Fibroblast of peridontal ligament (primary cell): ENCODE results near the gene DLL4.
"Not testable (repeated sequence)": the region's sequence is repeated elsewhere in the genome, so short reads cannot be mapped to it uniquely, and the experiment has no call there.

Experiments used
- DNase-seq: peaks from one replicate; pipeline ENCODE4 v3.0.0-alpha.2; 2010; ENCODE audit errors: extremely low read depth

DLL4 gene

DNA sequence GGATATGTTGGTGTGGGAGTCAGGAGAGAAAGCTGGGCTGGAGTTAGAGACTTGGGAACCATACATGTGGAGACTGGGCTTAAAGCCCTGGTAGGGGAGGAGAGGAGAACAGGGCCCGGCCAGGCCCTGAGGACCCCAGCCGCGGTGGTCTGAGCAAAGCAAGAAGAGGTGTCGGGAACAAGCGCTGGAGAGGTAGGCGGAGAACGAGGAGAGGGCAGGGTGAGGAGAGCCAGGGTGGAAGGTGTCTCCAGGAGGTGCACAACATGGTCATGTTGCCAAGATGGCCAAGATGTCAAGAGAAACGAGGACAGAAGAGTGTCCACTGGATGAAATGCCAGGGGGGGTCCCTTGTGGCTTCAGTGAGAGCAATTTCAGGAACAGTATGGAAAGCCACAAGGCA, 29.6 kb downstream of the DLL4 start:
- no peak for DNase-seq

- no peak for DNase-seq
Observed at GRCh38 chr15:40959331-40960141, 30.4 kb downstream of the DLL4 start.

GRCh38 chr15:40960151-40960885, 31.2 kb downstream of the DLL4 start:
- no peak for DNase-seq

- DNase-seq = no peak
Observed at GRCh38 chr15:40960925-40961324, 31.8 kb downstream of the DLL4 start.

DNA sequence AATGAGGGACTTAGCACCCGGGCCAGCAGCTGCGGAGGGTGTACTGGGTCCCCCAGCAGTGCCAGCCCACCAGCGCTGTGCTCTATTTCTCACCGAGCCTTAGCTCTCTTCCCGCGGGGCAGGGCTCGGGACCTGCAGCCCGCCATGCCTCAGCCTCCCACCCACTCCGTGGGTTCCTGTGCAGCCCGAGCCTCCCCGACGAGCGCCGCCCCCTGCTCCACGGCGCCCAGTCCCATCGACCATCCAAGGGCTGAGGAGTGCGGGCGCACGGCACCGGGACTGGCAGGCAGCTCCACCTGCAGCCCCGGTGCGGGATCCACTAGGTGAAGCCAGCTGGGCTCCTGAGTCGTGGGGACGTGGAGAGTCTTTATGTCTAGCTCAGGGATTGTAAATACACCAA, 32.6 kb downstream of the DLL4 start:
- not testable (repeated sequence) for DNase-seq

- not testable (repeated sequence) for DNase-seq
Observed at GRCh38 chr15:40962317-40962716, 33.2 kb downstream of the DLL4 start.

- DNase-seq = no peak
Observed at GRCh38 chr15:40963201-40963600, 34.1 kb downstream of the DLL4 start.

GRCh38 chr15:40964006-40964405, 34.9 kb downstream of the DLL4 start:
- no peak for DNase-seq

DNA sequence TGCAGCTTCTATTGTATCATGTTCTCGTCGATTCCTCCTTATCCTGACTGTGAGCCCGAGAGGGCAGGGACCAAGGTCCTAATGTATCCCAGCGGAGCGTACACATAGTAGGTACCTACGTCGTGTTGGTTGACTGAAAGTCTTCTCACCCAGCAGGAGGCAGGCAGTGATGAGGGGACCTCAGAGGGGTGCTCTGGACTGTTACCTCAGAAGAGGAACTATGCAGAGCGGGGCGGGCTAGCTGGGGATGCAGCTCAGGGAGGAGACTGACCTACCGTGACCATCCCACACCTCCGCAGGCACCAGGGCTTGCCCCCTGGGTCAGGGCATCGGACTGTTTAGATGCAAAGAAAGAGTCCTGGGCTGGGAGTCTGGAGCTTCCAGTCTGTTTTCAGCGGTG, 35.5 kb downstream of the DLL4 start:
- DNase-seq = no peak

- DNase-seq = no peak
Observed at GRCh38 chr15:40968290-40969085, 39.3 kb downstream of the DLL4 start.

DNA sequence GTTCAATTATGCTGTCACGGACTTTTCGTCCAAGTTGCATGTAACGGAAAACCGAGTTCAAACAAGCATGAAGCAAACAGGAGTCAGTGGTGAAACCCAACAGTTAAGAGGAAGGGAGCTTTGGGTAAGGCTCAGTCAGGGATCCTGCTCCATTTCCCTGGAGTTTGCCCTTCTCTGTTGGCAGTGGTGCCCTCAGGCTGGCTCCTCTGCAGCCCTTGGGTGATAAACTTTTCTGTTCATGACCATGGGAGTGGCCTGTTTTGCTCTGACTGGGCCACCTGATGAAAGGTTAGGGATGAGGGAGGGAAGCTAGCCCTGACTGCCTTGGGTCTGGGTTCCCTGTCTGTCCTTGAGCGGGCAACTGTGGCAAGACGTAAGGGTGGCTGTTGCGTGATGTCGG, 40.2 kb downstream of the DLL4 start:
- DNase-seq = no peak

GRCh38 chr15:40974879-40975278, 45.7 kb downstream of the DLL4 start:
- DNase-seq = peak; percentile 33

DNA sequence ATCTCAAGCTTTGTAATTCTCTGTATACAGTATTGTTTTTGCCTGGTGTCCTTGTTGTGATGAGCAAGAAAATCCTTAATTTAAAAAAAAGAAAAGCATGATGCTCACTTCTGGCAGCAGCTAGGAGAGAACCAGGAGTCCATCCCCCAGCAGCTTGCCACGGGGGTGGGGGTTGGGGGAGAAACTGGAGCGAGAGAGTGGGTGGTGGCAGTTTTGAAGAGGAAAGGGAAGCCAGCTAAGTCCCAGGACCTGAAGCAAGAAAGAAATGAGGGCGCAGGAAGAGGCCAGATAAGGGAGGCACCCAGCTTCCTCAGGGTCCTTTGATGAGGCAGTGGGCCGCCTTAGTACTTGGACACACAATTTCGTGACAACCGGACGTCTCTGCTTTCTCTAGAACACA, 47.7 kb downstream of the DLL4 start:
- DNase-seq = no peak

DNA sequence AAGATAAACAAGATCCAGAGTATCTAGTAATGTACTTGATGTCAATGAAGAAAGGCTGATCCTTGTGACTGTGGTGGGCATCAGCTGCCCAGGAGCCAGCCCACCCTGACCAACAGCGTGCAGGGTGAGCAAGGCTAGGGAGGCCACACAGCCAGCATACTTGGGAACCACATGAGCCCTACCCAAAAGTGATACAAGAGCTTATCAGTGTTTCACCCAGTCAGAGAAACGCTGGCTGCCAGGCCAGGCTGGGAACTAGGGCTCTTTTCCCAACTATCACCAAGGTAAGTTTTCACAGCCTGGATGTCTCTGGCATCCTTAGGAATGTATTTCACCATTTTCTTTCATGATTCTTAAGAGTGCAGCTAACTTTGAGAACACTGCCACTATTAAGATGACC, 49.0 kb downstream of the DLL4 start:
- no peak for DNase-seq

DNA sequence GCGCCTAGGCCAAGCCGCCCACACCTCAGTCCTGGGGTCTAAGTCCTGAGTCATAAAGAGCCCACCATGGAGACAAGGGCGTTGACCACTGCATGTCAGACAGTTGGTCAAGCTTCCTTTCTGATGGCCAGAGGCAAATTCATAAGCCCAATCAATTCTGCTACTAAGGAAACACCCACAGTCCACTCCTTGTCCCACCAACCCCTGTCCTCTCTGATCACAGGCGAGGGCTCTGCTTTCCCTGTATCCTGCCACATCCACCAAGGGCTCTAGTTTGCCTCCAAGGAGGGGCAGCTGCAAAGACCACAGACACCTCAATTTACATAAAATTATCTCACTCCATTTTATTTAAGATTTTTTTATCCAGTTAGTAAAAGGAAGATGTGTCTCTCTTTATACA, 49.4 kb downstream of the DLL4 start:
- no peak for DNase-seq

GRCh38 chr15:40981186-40981585, 52.0 kb downstream of the DLL4 start:
- no peak for DNase-seq

GRCh38 chr15:40982855-40983254, 53.7 kb downstream of the DLL4 start:
- peak; percentile 62 for DNase-seq

DNA sequence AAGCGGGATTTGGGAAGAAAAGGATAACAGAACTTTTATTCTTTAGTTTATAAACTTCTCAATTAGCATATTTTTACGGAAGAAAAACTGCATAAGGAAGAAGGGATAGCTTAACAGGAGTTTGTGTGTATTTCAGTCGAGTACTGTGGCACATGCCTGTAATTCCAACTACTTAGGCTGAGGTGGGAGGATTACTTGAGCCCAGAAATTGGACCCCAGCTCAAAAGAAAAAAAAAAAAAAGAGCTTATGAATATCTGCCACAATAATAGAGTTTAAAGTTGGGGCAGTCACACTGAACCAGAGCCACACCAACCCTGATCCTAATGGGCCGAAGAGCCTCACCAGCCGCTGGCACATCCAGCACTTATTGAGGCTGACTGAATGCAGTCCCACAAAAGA, 55.3 kb downstream of the DLL4 start:
- no peak for DNase-seq

- peak; percentile 90 for DNase-seq
Observed at GRCh38 chr15:40984964-40985363, 55.8 kb downstream of the DLL4 start.

DNA sequence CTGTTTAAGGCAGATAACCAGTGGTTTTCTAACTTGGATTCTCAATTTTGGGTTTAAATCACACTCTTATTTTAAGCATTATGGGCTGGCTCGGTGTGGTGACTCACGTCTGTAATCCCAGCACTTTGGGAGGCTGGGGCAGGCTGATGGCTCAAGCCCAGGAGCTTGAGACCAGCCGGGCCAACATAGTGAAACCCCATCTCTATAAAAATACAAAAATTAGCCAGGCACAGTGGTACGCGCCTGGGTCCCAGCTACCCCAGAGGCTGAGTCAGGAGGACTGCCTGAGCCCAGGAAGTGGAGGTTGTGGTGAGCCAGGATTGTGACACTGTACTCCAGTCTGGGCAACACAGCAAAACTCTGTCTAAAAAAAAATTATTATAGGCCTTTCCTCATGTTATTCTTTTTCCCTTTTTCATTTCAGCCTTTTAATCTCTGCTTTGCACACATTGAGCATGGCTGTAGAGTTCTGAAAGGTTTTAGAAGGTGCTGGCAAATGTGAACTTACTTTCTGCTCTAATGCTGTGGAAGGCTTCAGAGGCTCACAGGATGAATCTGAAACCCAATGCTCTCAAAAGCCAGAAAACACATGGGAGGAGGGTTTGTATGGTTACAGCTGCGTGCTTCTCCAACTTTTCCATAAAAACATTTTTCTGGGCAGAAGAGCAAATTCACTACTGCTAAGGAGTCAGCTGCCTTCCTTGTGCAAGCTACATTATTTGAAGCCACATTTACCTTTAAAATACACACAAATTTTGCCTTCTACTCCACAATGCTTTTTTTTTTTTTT, 56.6 kb downstream of the DLL4 start:
- peak; percentile 90 for DNase-seq

GRCh38 chr15:40986820-40987219, 57.7 kb downstream of the DLL4 start:
- DNase-seq = no peak

DNA sequence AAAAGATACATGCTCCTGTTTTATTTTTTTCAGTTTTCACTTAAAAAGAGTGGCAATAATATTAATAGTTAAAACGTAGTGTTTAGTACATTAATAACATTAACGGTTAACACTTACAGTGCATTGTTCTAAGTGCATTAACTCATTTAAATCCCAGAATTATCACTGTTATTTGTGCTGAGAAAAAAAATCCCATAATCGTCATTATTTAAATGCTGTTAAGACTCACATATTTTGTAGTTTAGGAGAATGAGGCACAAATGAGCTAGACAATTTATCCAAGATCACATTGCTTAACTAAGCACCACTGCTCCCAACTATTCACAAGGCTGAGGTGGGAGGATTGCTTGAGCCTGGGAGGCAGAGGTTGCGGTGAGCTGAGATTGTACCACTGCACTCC, 59.0 kb downstream of the DLL4 start:
- DNase-seq = no peak
